M059J (cell line): ENCODE data around the gene RIMBP2. TPM values are rescaled to one million over a fixed set of nuclear protein-coding genes. Genes with fewer than 3 reads are reported as not detected.
A peak's percentile ranks its signal among the peaks of the same experiment; 100 is the strongest.
"Not testable (repeated sequence)": the region's sequence is repeated elsewhere in the genome, so short reads cannot be mapped to it uniquely, and the experiment has no call there.

ENCODE experiments used
- DNase-seq: peaks from one replicate; pipeline ENCODE4 v3.0.0-alpha.2; 2012; ENCODE audit warnings: low read depth
- total RNA-seq: library from RNA; depleted of rRNA; stranded (reverse); fragments of >200 nt; shearing (Covaris generic); gene quantifications from 2 replicates; pipeline ENCODE4 v1.2.3, GENCODE V29; 2014

Gene RIMBP2
- total RNA-seq, 1 experiment from 2014 or later, result 0.47 TPM

DNA sequence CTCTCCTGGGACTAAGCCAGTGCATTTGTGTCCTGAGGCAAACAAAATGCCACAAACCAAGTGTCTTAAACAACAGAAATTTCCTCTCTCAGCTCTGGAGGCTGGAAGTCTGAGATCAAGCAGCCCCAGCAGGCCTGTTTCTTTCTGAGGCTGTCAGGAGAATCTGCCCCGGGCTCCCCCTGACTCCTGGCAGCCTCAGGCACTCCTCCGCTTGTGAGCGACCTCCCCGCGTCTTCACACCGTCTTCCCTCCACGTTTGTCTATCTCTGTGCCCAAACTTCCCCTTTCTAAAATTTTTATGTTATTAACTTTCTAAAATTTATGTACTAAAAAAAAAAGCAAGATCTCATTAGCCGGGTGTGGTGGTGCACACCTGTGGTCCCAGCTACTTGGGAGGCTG lies 59.7 kb downstream of the RIMBP2 start:
- no peak for DNase-seq

DNA sequence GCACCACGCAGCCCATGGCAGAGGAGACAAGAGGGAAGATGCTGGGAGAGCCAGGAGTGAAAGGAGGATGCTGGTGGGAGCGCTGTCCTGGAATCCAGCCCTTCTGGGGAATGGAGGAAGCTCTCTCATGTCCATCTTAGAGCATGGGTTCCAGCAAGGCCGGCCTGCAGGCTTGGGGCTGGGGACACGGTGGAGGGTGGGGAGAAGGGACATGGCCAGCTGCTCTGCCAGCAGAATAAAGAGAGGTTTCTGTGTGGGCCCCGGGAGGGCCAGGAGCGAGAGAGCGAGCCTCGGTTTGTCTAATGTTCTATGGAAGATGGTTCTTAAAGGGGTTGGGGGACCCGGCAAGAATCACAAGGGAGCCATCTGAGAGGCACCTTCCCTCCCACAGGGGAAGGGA lies 60.2 kb downstream of the RIMBP2 start:
- no peak for DNase-seq

GRCh38 chr12:130655010-130655409 lies 61.1 kb downstream of the RIMBP2 start:
- DNase-seq, result no peak

- no peak for DNase-seq
These were observed 64.7 kb downstream of the RIMBP2 start for GRCh38 chr12:130651188-130651959.

GRCh38 chr12:130650131-130650530 lies 66.0 kb downstream of the RIMBP2 start:
- no peak for DNase-seq

GRCh38 chr12:130649101-130650045 lies 66.7 kb downstream of the RIMBP2 start:
- no peak for DNase-seq

GRCh38 chr12:130647814-130648213 lies 68.3 kb downstream of the RIMBP2 start:
- no peak for DNase-seq

DNA sequence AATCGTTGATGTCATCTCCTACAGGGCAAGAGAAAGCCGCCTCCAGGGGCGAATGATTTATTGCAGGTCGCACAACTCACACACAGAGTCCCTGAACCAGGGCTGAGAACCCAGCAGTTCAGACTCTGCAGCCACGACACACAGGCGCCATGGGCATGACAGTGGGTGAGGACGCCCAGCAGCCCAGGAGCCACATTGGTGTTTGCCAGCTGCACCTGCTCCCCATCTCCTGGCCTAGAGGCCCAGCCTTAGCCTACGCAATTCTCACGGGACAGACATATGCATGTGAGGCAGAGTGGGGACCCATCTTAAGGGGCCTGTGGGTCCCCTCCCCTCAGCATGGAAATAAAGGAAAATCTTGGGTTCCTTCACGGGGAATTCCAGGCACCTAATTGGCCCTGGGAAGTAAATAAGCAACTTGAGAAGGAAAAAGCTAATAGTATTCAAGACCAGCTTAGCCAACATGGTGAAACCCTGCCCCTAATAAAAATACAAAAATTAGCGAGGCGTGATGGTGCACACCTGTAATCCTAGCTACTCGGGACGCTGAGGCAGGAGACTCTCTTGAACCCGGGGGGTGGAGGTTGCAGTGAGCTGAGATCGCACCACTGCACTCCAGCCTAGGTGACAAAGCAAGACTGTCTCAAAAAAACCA lies 69.3 kb downstream of the RIMBP2 start:
- DNase-seq, result no peak

DNA sequence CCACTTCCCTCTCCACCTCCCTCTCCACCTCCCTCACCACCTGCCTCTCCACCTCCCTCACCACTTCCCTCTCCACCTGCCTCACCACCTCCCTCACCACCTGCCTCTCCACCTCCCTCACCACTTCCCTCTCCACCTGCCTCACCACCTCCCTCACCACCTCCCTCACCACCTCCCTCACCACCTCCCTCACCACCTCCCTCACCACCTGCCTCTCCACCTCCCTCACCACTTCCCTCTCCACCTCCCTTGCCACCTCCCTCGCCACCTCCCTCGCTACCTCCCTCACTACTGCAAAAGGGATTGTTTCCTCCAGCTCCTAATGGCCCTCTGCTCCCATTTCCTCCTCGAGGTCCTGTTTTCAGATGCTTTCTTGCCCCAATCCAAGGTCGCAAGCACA lies 69.9 kb downstream of the RIMBP2 start:
- not testable (repeated sequence) for DNase-seq

DNA sequence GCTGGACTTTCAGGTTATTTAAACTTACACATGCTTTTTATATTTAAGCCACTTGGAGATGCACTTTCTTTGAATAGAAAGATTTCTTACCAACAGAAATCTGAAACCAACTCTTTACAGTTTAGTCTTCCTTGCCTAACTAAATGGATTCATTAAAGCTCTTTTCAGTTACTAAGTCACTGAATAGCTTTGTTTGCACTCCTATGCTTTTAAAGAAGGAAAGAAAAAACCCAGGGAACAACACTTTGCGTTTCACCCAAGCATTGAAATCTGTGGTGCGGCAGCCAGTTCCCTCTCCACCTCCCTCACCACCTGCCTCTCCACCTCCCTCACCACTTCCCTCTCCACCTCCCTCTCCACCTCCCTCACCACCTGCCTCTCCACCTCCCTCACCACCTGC lies 70.3 kb downstream of the RIMBP2 start:
- DNase-seq, result no peak

- no peak for DNase-seq
These were observed 71.5 kb downstream of the RIMBP2 start for GRCh38 chr12:130644566-130644965.

- DNase-seq, result no peak
These were observed 72.0 kb downstream of the RIMBP2 start for GRCh38 chr12:130644146-130644545.

DNA sequence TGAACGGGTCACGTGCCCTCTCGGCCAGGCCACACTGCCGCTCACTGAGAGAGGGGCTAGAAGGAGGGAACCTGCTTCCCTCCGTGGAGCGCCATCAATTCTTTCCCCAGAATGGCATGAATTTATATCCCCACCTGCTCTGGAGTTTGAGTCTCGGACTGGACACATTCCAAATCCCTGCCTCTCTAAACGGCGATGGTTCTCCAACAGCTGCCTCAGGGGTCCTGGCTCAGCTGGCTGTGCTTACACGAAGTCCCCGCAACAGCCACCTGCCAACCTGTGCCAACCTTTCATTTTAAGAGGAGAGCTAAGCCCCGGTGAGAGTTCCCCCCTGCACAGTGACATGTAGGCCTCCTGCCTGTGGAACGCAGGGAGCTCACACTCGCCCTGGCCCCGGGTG lies 73.2 kb downstream of the RIMBP2 start:
- no peak for DNase-seq

DNA sequence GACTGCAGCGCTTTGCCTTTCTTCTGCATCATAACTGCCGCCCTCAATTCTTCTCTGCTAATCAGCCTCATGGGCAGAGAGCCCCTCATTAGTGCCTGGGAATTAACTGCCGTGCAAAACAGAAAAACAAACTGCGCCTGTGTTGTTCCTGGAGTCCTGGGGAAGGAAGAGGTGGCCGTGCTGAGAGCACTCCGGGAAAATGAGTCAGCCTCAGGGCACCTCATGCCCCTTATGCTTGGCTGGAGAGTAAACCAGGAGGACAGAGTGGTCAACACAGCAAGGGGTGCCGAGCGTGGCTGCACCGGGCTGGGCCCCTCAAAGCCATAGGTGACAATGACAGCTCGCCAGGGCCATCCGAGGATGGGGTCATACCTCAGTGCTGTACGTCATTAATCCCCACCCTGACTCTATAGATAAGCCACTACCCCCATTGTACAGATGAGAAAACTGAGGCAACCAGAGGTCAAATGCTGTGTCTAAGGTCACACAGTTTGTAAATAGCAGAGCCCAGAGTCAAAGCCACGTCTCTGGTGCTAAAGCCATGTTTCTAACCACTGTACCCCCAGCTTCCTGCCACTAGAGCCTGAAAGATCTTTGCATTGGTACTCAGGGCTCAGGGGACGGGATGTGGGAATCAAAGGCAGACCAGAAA lies 74.4 kb downstream of the RIMBP2 start:
- DNase-seq, result no peak

DNA sequence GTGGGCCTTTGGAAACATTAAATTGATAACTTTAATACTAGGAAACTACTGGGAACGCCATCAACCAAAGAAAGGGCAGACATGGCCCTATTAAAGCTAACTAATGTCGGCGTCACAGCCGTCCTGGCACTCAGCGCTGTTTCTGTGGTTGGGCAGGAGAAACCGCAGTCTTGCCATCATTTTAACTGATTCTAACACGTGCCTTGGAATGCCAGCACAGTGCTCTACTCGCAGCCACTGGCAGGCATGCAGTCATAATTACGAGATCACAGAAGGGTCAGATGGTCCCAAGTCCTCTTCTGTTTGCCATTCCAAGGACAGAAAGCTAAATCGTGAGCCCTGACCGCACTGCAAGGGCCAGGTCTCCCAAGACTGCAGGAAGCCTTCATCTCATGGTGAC lies 75.2 kb downstream of the RIMBP2 start:
- DNase-seq, result peak; percentile 48

DNA sequence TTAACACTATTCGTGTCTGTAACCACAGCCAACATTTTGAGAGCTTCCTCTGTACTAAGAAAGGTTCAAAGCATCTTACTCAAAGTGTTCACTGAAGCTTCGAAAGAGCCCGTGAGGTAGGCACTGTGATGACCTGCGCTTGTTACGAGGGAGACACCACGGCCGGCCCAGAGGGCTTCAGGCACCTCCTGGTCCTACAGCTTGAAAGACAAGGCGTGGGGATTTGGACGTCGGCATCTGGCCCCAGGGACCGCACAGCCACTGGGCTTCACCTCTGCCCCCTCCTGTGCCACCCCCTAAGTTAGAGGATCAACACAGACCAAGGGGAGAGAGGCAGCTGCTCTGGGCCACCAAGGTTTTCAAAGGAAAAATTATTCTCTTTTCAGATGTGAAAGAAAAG lies 75.6 kb downstream of the RIMBP2 start:
- no peak for DNase-seq

- DNase-seq, result peak; percentile 40
These were observed 76.3 kb downstream of the RIMBP2 start for GRCh38 chr12:130639476-130640424.

DNA sequence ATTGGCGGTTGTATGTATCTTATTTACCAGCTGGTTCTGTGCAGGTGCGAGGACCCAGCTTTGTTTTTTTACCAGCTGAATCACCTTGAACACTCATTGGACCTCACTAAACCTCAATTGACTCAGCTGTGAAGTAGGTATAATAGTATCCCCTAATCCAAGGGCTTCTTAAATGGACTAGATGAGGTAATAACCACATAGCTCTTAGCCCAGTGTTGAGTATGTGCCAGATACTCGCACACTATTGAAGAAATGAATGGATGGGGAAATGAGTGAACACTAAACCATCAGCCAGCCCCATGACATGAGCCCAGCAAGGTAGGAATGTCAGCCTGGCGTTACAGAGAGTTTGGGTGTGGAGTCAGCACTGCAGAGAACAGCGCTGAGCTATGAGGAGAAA lies 79.7 kb downstream of the RIMBP2 start:
- DNase-seq, result no peak

- no peak for DNase-seq
These were observed 81.2 kb downstream of the RIMBP2 start for GRCh38 chr12:130634866-130635265.

GRCh38 chr12:130633771-130634170 lies 82.3 kb downstream of the RIMBP2 start:
- DNase-seq, result peak; percentile 40

GRCh38 chr12:130632642-130633041 lies 83.5 kb downstream of the RIMBP2 start:
- DNase-seq, result no peak
